GM12873 (cell line): ENCODE measurements around the gene PIGZ.

ENCODE experiments used
- CTCF ChIP-seq: IDR thresholded peaks from 2 replicates; pipeline ENCODE4 v1.5.1; 2012; ENCODE audit warnings: low read depth, mild to moderate bottlenecking, moderate library complexity, low read length, control low read depth; ENCODE audit not compliant: insufficient read depth; ENCODE audit errors: missing control alignments

PIGZ gene

GRCh38 chr3:196985954-196986885, 17.6 kb upstream of the PIGZ start:
- TF ChIP-seq CTCF: no peak

GRCh38 chr3:196985298-196985697, 16.7 kb upstream of the PIGZ start:
- no peak for TF ChIP-seq CTCF

GRCh38 chr3:196983186-196983585, 14.6 kb upstream of the PIGZ start:
- TF ChIP-seq CTCF: no peak

- no peak for TF ChIP-seq CTCF
Measured at GRCh38 chr3:196981657-196982056, 13.0 kb upstream of the PIGZ start.

- no peak for TF ChIP-seq CTCF
Measured at GRCh38 chr3:196979545-196979944, 10.9 kb upstream of the PIGZ start.

GRCh38 chr3:196976941-196977340, 8.3 kb upstream of the PIGZ start:
- no peak for TF ChIP-seq CTCF

GRCh38 chr3:196975349-196975748, 6.7 kb upstream of the PIGZ start:
- no peak for TF ChIP-seq CTCF
